ENCODE data around the gene MATN3.
"Not testable (repeated sequence)": the region's sequence is repeated elsewhere in the genome, so short reads cannot be mapped to it uniquely, and the experiment has no call there.

MATN3 gene

GRCh38 chr2:20050646-20051531 is 38.4 kb upstream of the MATN3 start:
- peak; percentile 44 for DNase-seq (ENCODE audit: extremely low spot score)
- CTCF ChIA-PET: interaction anchor here (1.0 to 9.3 kb wide), 3 partner anchors 37 to 175 kb away, joined by 3 to 63 read pairs (median 4); partner anchors contain the start of genes MATN3 and SDC1
- POLR2A ChIA-PET: interaction anchor here (1.7 kb wide), 1 partner anchor 396 kb away, joined by 8 read pairs; the partner anchor contains the start of gene RHOB
- TF ChIP-seq, protein P1, sequence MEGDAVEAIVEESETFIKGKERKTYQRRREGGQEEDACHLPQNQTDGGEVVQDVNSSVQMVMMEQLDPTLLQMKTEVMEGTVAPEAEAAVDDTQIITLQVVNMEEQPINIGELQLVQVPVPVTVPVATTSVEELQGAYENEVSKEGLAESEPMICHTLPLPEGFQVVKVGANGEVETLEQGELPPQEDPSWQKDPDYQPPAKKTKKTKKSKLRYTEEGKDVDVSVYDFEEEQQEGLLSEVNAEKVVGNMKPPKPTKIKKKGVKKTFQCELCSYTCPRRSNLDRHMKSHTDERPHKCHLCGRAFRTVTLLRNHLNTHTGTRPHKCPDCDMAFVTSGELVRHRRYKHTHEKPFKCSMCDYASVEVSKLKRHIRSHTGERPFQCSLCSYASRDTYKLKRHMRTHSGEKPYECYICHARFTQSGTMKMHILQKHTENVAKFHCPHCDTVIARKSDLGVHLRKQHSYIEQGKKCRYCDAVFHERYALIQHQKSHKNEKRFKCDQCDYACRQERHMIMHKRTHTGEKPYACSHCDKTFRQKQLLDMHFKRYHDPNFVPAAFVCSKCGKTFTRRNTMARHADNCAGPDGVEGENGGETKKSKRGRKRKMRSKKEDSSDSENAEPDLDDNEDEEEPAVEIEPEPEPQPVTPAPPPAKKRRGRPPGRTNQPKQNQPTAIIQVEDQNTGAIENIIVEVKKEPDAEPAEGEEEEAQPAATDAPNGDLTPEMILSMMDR (IDR thresholded peaks at IDR 0.05; ENCODE audit: control extremely low read depth, extremely low read depth, low read depth, missing control alignments): peak; percentile 31

- ChIA-PET POLR2A (no interaction called here), CTCF (interaction anchor here (1.6 to 9.3 kb wide), 3 partner anchors 15 to 175 kb away, joined by 4 to 63 read pairs (median 6); partner anchors contain the start of genes MATN3 and SDC1)
- TF ChIP-seq, protein P1 (IDR thresholded peaks at IDR 0.05; ENCODE audit: control extremely low read depth, extremely low read depth, low read depth, missing control alignments): no peak
- DNase-seq (ENCODE audit: extremely low spot score): peak; percentile 36
These were observed 37.7 kb upstream of the MATN3 start for GRCh38 chr2:20050104-20050645.

DNA sequence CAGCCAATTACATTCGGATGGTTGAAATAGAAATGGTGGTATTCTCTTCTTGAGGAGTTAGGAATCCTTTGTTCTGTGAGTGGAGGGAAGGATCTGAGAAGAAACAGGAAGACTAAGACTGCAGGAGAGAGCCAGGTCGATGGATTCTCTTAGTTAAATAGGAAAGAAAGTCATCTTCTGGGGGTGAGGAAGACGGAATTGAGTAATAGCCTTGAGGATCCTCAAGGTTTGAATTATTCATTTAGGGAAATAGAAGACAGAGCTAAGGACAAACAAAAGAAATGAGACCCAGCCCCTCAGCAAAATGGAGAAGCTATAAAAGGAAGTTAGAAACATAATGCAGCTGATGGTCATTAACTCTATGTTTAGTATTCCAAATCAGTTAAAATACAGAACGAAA is 37.2 kb upstream of the MATN3 start:
- ChIA-PET POLR2A (no interaction called here), CTCF (interaction anchor here (1.6 to 9.3 kb wide), 4 partner anchors 15 to 176 kb away, joined by 3 to 63 read pairs (median 5); partner anchors contain the start of genes MATN3 and SDC1)
- DNase-seq (ENCODE audit: extremely low spot score): no peak
- TF ChIP-seq, protein P1 (IDR thresholded peaks at IDR 0.05; ENCODE audit: control extremely low read depth, extremely low read depth, low read depth, missing control alignments): no peak

DNA sequence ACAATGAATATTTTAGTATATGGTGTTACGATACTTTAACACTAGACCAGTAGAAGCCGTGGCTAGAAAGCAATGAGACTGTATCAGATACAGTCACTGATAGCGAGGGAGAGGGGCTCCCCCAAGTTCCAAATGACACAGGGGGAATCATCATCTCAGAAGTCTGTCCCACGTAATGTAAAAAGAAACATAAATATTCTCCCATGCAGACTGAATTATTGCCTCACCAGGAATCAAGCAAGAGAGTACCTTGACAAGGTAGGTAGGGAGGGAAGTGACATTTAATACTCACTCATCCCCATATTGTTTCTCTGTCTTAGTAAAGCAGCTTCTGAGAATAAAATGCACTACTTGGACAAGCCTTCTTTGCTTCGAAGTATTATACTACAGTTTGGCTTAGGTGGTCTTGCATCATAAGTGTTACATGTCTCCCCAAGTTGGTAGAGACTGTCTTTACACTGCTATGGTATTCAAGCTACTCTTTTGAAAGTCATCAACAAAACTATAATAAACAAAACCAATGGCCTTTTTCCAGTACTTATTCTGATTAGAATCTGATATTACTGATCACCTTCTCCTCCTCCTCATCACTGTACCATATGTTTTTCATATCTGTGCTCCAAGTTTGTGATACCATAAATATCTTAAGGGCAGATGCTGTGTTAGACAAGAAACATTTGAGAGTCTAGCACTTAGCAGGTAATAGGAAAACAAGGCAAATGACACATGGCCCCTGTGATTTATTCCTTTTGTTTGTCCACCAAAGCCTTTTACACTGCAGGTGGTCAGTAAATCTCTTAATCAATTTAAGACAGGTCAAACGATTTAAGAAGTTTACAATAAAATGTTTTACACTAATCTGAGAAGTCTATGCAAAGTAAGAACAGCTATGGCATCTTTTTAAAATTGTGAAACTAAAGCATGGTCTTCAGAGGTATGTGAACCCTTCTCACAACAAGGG is 36.3 kb upstream of the MATN3 start:
- TF ChIP-seq, protein P1 (IDR thresholded peaks at IDR 0.05; ENCODE audit: control extremely low read depth, extremely low read depth, low read depth, missing control alignments): no peak
- ChIA-PET CTCF (interaction anchor here (1.2 to 9.3 kb wide), 6 partner anchors 9 to 177 kb away, joined by 3 to 63 read pairs (median 4); partner anchors contain the start of genes MATN3 and SDC1), POLR2A (no interaction called here)
- DNase-seq (ENCODE audit: extremely low spot score): no peak

DNA sequence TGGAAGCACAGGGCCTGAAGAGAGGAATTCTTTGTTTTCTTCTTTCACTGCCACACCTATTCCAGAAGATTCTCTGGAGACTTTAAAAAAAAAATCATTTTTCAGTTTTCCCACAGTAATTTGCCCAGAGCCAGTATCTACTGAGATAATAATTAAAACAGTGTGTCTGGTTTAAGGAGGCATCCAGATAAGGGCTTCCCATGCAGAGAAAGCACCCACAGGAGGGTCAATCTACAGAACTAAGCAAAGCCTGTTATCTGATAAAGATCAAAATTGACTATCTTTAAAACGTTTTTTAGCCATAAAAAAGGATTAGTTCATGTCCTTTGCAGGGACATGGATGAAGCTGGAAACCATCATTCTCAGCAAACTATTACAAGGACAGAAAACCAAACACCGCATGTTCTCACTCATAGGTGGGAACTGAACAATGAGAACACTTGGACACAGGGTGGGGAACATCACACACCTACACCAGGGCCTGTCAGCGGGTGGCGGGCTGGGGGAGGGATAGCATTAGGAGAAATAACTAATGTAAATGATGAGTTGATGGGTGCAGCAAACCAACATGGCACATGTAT is 33.3 kb upstream of the MATN3 start:
- DNase-seq (ENCODE audit: extremely low spot score); POLR2A ChIA-PET: not testable (repeated sequence)
- CTCF ChIA-PET: interaction anchor here (9.3 kb wide), 1 partner anchor 31 kb away, joined by 63 read pairs; the partner anchor contains the start of gene MATN3

DNA sequence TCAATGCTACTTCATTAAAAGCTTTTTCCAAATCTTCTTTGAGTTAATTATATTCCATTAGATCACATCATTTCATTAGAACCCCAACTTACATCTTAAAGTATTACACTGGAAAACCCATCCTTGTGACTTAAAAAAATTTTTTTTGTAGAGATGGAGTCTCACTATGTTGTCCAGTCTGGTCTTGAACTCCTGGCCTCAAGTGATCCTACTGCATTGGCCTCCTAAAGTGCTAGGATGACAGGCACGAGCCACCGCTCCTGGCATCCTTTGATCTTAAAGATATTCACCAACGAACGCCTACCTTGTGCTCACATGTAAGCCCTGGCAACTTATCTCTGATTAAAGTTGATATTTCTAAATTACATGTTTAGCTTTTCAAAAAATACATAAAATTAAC is 32.3 kb upstream of the MATN3 start:
- ChIA-PET CTCF (interaction anchor here (1.0 to 9.3 kb wide), 4 partner anchors 10 to 89 kb away, joined by 3 to 63 read pairs (median 3); partner anchors contain the start of gene MATN3), POLR2A (no interaction called here)
- TF ChIP-seq, protein P1 (IDR thresholded peaks at IDR 0.05; ENCODE audit: control extremely low read depth, extremely low read depth, low read depth, missing control alignments): no peak
- no peak for DNase-seq (ENCODE audit: extremely low spot score)

All from GM10248 (cell line).